Activated T-helper 9 cell treated with anti-CD3 and anti-CD28 coated beads, Interleukin-2, amount 50 U/mL, for 16 hours (primary cell): ENCODE results near the gene CFC1.
"Not testable (repeated sequence)": the region's sequence is repeated elsewhere in the genome, so short reads cannot be mapped to it uniquely, and the experiment has no call there.

Source experiments
- DNase-seq: peaks from one replicate; pipeline ENCODE4 v3.0.0-alpha.2; 2020; ENCODE audit warnings: low read depth

Gene CFC1

GRCh38 chr2:130599393-130599792 lies at the start of gene CFC1:
TSS of gene CFC1 (minus strand) at chr2:130599575. CDS start at chr2:130599287, 288 bp downstream.
- DNase-seq, result not testable (repeated sequence)

GRCh38 chr2:130641688-130642087 lies 42.3 kb upstream of the CFC1 start:
- not testable (repeated sequence) for DNase-seq

GRCh38 chr2:130638973-130639372 lies 39.6 kb upstream of the CFC1 start:
- DNase-seq, result not testable (repeated sequence)

GRCh38 chr2:130628784-130629475 lies 29.6 kb upstream of the CFC1 start:
- DNase-seq, result not testable (repeated sequence)

GRCh38 chr2:130611140-130611539 lies 11.8 kb upstream of the CFC1 start, which contains the start of gene POTEJ:
TSS of gene POTEJ (plus strand) at chr2:130611440. CDS start at chr2:130611533, 93 bp downstream.
- DNase-seq, result not testable (repeated sequence)

GRCh38 chr2:130610486-130610885 lies 11.1 kb upstream of the CFC1 start:
- DNase-seq, result not testable (repeated sequence)

GRCh38 chr2:130609002-130609920 lies 9.9 kb upstream of the CFC1 start:
- DNase-seq, result not testable (repeated sequence)

GRCh38 chr2:130608276-130609001 lies 9.1 kb upstream of the CFC1 start:
- not testable (repeated sequence) for DNase-seq

GRCh38 chr2:130601648-130602302 lies 2.4 kb upstream of the CFC1 start:
- not testable (repeated sequence) for DNase-seq

GRCh38 chr2:130599926-130600325 lies 551 bp upstream of the CFC1 start:
- not testable (repeated sequence) for DNase-seq

- DNase-seq, result not testable (repeated sequence)
These were observed 912 bp downstream of the CFC1 start for GRCh38 chr2:130598463-130598862.

GRCh38 chr2:130597994-130598393 lies 1.4 kb downstream of the CFC1 start:
- not testable (repeated sequence) for DNase-seq

GRCh38 chr2:130596757-130597156 lies 2.6 kb downstream of the CFC1 start:
- not testable (repeated sequence) for DNase-seq

- not testable (repeated sequence) for DNase-seq
These were observed 5.4 kb downstream of the CFC1 start for GRCh38 chr2:130594011-130594410.

- DNase-seq, result not testable (repeated sequence)
These were observed 6.5 kb downstream of the CFC1 start for GRCh38 chr2:130592791-130593414.

GRCh38 chr2:130590842-130591359 lies 8.5 kb downstream of the CFC1 start:
- not testable (repeated sequence) for DNase-seq

GRCh38 chr2:130590170-130590841 lies 9.1 kb downstream of the CFC1 start:
- not testable (repeated sequence) for DNase-seq

- not testable (repeated sequence) for DNase-seq
These were observed 10.5 kb downstream of the CFC1 start for GRCh38 chr2:130588688-130589458.

GRCh38 chr2:130584726-130585125 lies 14.6 kb downstream of the CFC1 start:
- not testable (repeated sequence) for DNase-seq
